ENCODE results near the gene PAWR. TPM values are rescaled to one million over a fixed set of nuclear protein-coding genes. Genes with fewer than 3 reads are reported as not detected.

The PAWR gene
- total and polyA plus RNA-seq, 9 of the 15 experiments (the other 6 are each of a cell fraction or from before 2014, with no cell fraction given), result 0.82 TPM; not detected in 8

- TF ChIP-seq THRB (CRISPR knock-in tag; conservative IDR thresholded peaks at IDR 0.05), result no peak
- no peak for TF ChIP-seq GABPA (tag; conservative IDR thresholded peaks at IDR 0.05; ENCODE audit: low read depth)
- TF ChIP-seq CLOCK (CRISPR knock-in tag; IDR thresholded peaks at IDR 0.05; ENCODE audit: borderline replicate concordance), result no peak
- TF ChIP-seq KLF10 (CRISPR knock-in tag; IDR thresholded peaks at IDR 0.05), result no peak
Observed at GRCh38 chr12:79638490-79638889, 52.3 kb downstream of the PAWR start (continued).

GRCh38 chr12:79637093-79637492 is 53.7 kb downstream of the PAWR start:
- no peak overlapping the region for H2AFZ ChIP-seq (ENCODE audit: low read depth, low read length)
- no peak overlapping the region for H3K27ac ChIP-seq (ENCODE audit: extremely low read depth, low read depth, low read length)
- in situ Hi-C loops (cut with MboI), result no loop called here
- no peaks in the 10 kb centered on the region for H3K27me3 ChIP-seq (ENCODE audit: control insufficient read depth in 2 of 2, insufficient read depth in 2 of 2, low read length in 2 of 2)
- CTCF ChIA-PET (ENCODE audit: low intra/inter-chr PET ratio), result no interaction called here
- no peak overlapping the region for H3K4me3 ChIP-seq
- H3K9me3 ChIP-seq (replicated peaks; ENCODE audit: control insufficient read depth, insufficient read depth, low read depth, low read length), result no peaks in the 10 kb centered on the region
- BruUV-seq (replicated peaks), result no TSS peak
- H3K9ac ChIP-seq (ENCODE audit: insufficient read depth in 1 of 2, low read depth in 2 of 2, low read length in 2 of 2), result no peak overlapping the region
- POLR2A ChIA-PET, result no interaction called here
- no peaks in the 10 kb centered on the region for H3K4me1 ChIP-seq (replicated peaks in 1 of 2; ENCODE audit: control insufficient read depth in 2 of 2, insufficient read depth in 2 of 2, low read length in 2 of 2)
- intact Hi-C loops (cut with micrococcal nuclease), result no loop called here
- no peak for ATAC-seq
- no peaks in the 10 kb centered on the region for H3K36me3 ChIP-seq (ENCODE audit: control insufficient read depth, insufficient read depth, low read length)
- no peaks in the 10 kb centered on the region for H3K79me2 ChIP-seq (ENCODE audit: control insufficient read depth, insufficient read depth, low read length)
- no peak for FAIRE-seq
- 0% methylated on average over 2 of the region's 2 CpGs for WGBS (ENCODE audit: insufficient coverage, low coverage, missing lambda C conversion rate)
- H4K20me1 ChIP-seq (replicated peaks; ENCODE audit: control insufficient read depth, insufficient read depth, low read length), result no peaks in the 10 kb centered on the region
- DNase-seq (ENCODE audit: extremely low read depth in 1 of 4, low spot score in 3 of 4), result no peak
- H3K4me2 ChIP-seq (ENCODE audit: insufficient read depth, low read length), result no peak overlapping the region
- no peaks in the 10 kb centered on the region for H3K9me1 ChIP-seq (ENCODE audit: control insufficient read depth, insufficient read depth, low read length)
- TF ChIP-seq MTA2 (IDR thresholded peaks at IDR 0.05; ENCODE audit: low read depth) (no peak), KLF1 (tag; IDR thresholded peaks at IDR 0.05) (no peak), ZNF584 (CRISPR knock-in tag; IDR thresholded peaks at IDR 0.05; ENCODE audit: low read depth) (no peak), ID3 (CRISPR knock-in tag; IDR thresholded peaks at IDR 0.05) (no peak), ID3 (tag; IDR thresholded peaks at IDR 0.05) (no peak), ZNF197 (CRISPR knock-in tag; IDR thresholded peaks at IDR 0.05; ENCODE audit: low read depth) (no peak), RBM22 (IDR thresholded peaks at IDR 0.05; ENCODE audit: low read depth, low read length, poor library complexity, severe bottlenecking) (no peak), MLX (CRISPR knock-in tag; conservative IDR thresholded peaks at IDR 0.05) (no peak), TBP (optimal IDR thresholded peaks at IDR 0.05; ENCODE audit: low read depth, low read length) (no peak), DLX4 (CRISPR knock-in tag; IDR thresholded peaks at IDR 0.05) (no peak), CGGBP1 (CRISPR knock-in tag; IDR thresholded peaks at IDR 0.05) (no peak)

All from K562 (cell line).